Stimulated activated CD8-positive, alpha-beta memory T cell treated with anti-CD3 and anti-CD28 coated beads, Interleukin-4, amount 100 ng/mL, for 4 hours (primary cell): ENCODE data around the gene KRTAP25-1.

Experiments used
- DNase-seq, 2 donors: peaks; one replicate each; pipeline ENCODE4 v3.0.0-alpha.2; 2020; ENCODE audit warnings: low read depth in 2 of 2, low spot score in 1 of 2

KRTAP25-1 gene

GRCh38 chr21:30249936-30250335 is 39.4 kb downstream of the KRTAP25-1 start:
- DNase-seq: no peak

DNA sequence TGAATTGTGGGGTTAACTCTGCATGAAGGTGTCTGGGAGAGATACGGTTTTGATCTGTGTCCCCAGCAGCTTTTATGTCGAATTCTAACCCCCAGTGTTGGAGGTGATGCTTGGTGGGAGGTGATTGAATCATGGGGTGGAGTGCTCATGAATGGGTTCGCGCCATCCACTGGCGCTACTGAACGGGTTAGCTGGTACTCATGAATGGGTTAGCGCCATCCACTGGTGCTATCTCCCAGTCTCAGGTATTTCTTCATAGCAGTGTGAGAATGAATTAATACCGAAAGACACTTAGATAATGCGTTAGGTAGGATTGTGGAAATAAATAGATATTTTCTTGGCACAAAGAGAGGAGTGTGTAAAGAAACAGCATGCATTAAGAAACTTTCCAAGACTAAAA is 40.5 kb downstream of the KRTAP25-1 start:
- DNase-seq: no peak

GRCh38 chr21:30245061-30245460 is 44.3 kb downstream of the KRTAP25-1 start:
- DNase-seq: no peak

DNA sequence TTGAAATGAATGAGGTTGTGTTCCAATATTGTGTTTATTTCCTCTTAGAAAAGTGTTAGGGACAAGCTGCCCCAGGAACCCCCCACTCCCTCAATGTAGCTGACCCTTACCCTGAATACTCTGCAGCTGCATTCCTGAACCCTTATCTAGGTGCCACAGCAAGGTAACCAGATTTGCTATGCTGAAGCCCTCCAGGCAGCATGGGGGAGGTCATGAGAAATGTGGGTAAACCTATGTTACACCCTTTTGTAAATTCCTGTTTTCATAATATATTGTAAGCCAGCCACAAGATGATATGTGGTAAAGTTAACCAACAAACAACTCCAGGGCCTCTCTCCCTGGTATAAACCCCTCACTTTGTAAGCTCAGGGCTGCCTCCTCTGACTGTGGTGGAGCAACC is 45.6 kb downstream of the KRTAP25-1 start:
- DNase-seq: no peak

DNA sequence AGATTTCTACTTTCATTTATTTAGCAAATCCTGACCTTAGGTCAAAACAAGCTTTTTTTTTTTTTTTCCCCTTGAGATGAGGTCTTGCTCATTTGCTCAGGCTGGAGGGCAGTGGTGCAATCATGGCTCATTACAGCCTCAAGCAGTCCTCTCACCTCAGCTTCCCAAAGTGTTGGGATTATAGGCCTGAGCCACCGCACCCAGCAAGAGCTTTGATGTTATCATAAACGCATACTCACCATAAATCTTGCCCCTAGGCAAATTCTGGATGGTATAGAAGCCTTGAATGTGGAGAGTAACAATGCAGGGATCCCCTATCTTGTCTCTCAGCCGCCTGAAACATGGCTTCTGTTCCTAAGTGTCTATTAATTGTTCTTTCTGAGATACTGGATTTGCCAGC is 48.7 kb downstream of the KRTAP25-1 start:
- DNase-seq: no peak
